LNCaP clone FGC (cell line): ENCODE data around the gene ZNF385B.

Experiments
- DNase-seq: peaks from one replicate; pipeline ENCODE4 v3.0.0-alpha.2; 2011; ENCODE audit warnings: low read depth
- H3K4me3 ChIP-seq: 2 replicates; pipeline ENCODE4 v1.5.1; 2011; ENCODE audit warnings: mild to moderate bottlenecking, low read depth, low read length, control low read depth
- CTCF ChIP-seq: IDR thresholded peaks from 2 replicates; pipeline ENCODE4 v1.5.1; 2012; ENCODE audit warnings: mild to moderate bottlenecking; ENCODE audit not compliant: control insufficient read depth, insufficient read depth; ENCODE audit errors: extremely low read depth

Gene ZNF385B

DNA sequence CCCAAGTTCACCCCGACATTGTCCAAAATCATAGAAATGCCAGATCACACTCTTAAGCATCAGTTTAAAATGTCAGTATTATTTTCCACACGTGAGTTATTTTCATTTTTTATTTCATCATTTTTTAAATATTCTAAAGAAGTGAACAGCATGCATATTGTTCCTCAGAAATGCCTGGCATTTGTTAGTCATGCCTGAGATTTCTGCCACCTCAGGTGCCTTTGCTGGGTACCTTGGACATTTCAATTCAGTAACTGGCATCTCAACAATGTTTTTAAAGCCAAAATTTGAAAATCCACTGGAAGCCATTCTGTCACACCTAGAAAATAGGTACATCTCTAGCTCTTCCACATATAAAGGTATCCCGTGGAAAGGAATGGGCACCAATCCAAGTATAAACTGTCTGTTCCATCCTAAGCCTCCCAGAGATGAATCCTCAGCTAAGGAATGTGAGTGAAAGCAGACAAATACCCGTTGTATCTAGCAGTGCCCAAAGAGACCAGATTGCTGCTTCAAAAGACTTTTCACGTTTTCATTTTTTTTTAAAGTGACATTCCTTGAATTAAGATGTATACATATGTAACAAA lies 159.8 kb downstream of the ZNF385B start:
- H3K4me3 ChIP-seq = no peak overlapping the region
- DNase-seq = no peak
- no peak for TF ChIP-seq CTCF

DNA sequence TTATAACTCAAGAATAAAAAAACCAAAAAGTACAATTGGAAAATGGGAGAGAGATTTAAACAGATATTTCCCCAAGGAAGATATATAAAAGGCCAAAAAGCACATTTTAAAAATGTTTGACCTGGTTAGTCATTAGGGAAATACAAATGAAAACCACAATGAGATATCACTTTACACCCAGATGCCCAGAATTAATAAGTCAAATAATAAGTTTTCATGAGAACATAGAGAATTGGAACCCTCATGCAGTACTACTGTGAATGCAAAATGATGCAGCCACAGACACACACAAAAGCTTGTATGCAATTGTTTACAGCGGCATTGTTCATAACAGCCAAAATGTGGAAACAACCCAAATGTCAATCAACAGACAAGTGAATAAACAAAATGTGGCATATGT lies 165.9 kb downstream of the ZNF385B start:
- H3K4me3 ChIP-seq = no peak overlapping the region
- TF ChIP-seq CTCF = no peak
- DNase-seq = no peak

DNA sequence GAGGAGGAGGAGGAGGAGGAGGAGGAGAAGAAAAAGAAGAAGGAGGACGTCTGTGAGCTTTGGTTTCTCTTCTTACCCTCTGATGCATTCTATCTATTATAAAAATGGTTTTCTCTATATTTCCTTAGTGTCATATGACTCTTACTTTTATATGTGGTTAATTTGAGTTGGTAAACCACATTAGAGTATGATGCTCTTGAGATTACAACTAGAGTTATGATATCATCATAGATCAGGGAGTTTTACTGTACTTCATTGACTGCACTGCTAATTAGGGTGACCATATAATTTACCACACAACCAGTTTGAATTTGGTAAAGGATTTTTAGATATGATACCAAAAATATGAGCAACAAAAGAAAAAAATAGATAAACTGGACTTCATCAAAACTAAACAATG lies 166.4 kb downstream of the ZNF385B start:
- no peak for DNase-seq
- no peak for TF ChIP-seq CTCF
- H3K4me3 ChIP-seq = no peak overlapping the region

DNA sequence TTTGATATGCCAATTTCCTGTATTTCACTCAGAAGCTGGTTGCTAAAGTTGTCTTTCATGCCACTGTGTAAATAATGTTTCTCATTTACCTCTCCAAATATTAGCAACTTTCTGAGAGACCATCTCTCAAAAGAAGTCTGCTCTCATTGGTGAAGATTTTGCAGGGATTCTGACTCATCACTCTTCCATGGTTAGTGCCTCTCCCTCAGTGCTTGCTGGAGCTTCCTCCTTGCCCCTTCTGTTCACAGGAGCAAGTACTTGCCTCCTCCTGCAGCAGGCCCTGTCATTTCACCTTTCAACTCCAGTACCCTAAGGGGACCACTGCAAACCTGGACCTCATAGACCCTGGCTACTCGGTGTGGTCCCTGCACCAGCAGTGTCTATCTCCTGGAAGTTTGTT lies 168.8 kb downstream of the ZNF385B start:
- H3K4me3 ChIP-seq = no peak overlapping the region
- TF ChIP-seq CTCF = no peak
- no peak for DNase-seq

GRCh38 chr2:179692043-179692442 lies 169.4 kb downstream of the ZNF385B start:
- no peak overlapping the region for H3K4me3 ChIP-seq

DNA sequence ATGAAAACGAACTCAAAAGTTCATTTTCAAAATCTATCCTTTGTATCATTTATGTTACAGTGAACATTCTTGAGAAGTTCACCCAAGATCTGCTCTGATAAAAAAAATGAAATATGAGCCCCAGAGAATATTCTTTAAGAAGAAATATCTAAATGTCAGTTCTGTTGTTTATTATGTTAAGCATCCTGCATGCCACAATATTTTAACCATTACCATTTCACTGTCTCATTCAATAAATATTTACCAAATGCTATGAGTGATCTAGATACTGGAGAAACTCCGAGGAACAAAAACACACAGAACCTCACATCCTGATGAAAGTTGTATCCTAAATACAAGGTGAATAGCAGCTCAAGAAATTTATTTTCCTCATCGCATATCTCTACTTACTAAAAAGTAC lies 170.2 kb downstream of the ZNF385B start:
- no peak for DNase-seq
- H3K4me3 ChIP-seq = no peak overlapping the region
- TF ChIP-seq CTCF = no peak

More at GRCh38 chr2:179692043-179692442, 169.4 kb downstream of the ZNF385B start:
- no peak for TF ChIP-seq CTCF
- DNase-seq = no peak

GRCh38 chr2:179686718-179687342 lies 174.6 kb downstream of the ZNF385B start:
- TF ChIP-seq CTCF = no peak
- H3K4me3 ChIP-seq = no peak overlapping the region
- no peak for DNase-seq
